Right lobe of liver (tissue), 6 donors: ENCODE results near the gene CAMK4. TPM values are rescaled to one million over a fixed set of nuclear protein-coding genes. Genes with fewer than 3 reads are reported as not detected.

Source experiments
- ATAC-seq, 4 donors: fragments of 200-7000 bp; cut with Tn5 transposase; one replicate each; pipeline ENCODE4 v1.9.1; 2020; ENCODE audit warnings: mild to moderate bottlenecking in 4 of 4, moderate library complexity in 4 of 4
- DNase-seq, 3 donors: peaks; one replicate each; pipeline ENCODE4 v3.0.0-alpha.2; 2020
- H3K27ac ChIP-seq, 3 donors: fragments of 200-600 bp; one replicate each; pipeline ENCODE4 v1.8.0; 2022
- H3K27me3 ChIP-seq, 2 donors: fragments of 200-600 bp; one replicate each; pipeline ENCODE4 v1.8.0; 2022
- H3K36me3 ChIP-seq, 4 donors: fragments of 200-600 bp; sonication (generic) in 1 of 4; one replicate each; pipeline versions ENCODE4 v1.5.1 to v1.8.0; 2017 to 2022; ENCODE audit warnings: control low read depth in 1 of 4
- H3K4me1 ChIP-seq, 4 donors: fragments of 200-600 bp; sonication (generic) in 1 of 4; one replicate each; pipeline versions ENCODE4 v1.5.1 to v1.8.0; 2017 to 2022; ENCODE audit warnings: control low read depth in 1 of 4
- H3K4me3 ChIP-seq, 3 donors: fragments of 200-600 bp; one replicate each; pipeline ENCODE4 v1.8.0; 2022
- H3K9me3 ChIP-seq, 4 donors: fragments of 200-600 bp; sonication (generic) in 1 of 4; one replicate each; pipeline versions ENCODE4 v1.5.1 to v1.8.0; 2017 to 2022; ENCODE audit warnings: control low read depth in 1 of 4
- POLR2A ChIP-seq: fragments of 450-650 bp; IDR thresholded peaks from one replicate; pipeline ENCODE4 v1.6.1; 2017; ENCODE audit warnings: antibody characterized with exemption, mild to moderate bottlenecking
- WGBS: methylation state at CpG from one replicate; pipeline ENCODE4 v1.1.6; 2018; ENCODE audit warnings: low coverage, low lambda C conversion rate; ENCODE audit not compliant: insufficient coverage; ENCODE audit errors: missing lambda C conversion rate; 5-methylcytosine and 5-hydroxymethylcytosine counted together
- intact Hi-C, 2 donors: fragments of 100-400 bp; cut with DNase I; formaldehyde crosslinking; loops; one replicate each; pipeline versions ENCODE4 v1.11.2 to v1.14.1; 2022
- total RNA-seq, 6 experiments: library from RNA; depleted of rRNA in 2 of 6; stranded (reverse); fragments of >200 nt in 2 of 6; fragmentation: NEBNext Ultra II Directional in 3 of 6; extraction: Animal tissue kit (Norgen Biotek cat#: 25700) in 3 of 6; gene quantifications; one replicate each; pipeline versions ENCODE4 v1.1.0 to v1.2.4, GENCODE V29; 2016 to 2023
- TF ChIP-seq, protein P1 (sequence below), 4 donors: fragments of 200-600 bp in 3 of 4; fragments of 450-650 bp in 1 of 4; IDR thresholded peaks; one replicate each; pipeline versions ENCODE4 v1.5.1 to v1.8.0; 2016 to 2022; ENCODE audit warnings: antibody characterized with exemption in 4 of 4, mild to moderate bottlenecking in 2 of 4
- donor health status: DM: no; HTN: yes; CAD: no.
- donor health status: DM: no; HTN: no; CAD: no.
- donor health status: DM: no; HTN: no; CAD: no.
- donor health status: DM: no; HTN: yes; CAD: no.
- donor health status: DM: no; HTN: yes; CAD: no.

CAMK4 gene
- total RNA-seq, 6 experiments from 2014 or later = 0.81 to 4.3 (median 1.3) TPM

DNA sequence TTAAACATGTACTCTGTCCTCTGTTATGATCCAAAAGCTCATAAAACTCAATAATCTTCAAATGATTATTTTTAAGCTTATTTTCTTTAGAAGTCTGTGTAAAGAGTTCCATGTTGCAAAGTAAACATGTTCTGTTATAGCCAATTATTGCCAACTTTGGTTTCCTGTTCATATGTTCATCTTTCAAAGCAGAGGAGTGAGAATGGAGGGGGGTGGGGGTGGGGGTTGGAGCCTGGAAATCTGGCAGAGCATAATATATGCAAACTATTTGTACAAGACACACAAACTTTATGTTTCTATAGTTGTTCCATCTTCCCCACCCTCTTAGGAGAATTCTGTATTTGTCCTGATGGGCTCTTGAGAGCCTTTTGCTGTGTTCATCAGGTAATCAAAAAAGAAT is 153.1 kb downstream of the CAMK4 start:
- TF ChIP-seq, protein P1, sequence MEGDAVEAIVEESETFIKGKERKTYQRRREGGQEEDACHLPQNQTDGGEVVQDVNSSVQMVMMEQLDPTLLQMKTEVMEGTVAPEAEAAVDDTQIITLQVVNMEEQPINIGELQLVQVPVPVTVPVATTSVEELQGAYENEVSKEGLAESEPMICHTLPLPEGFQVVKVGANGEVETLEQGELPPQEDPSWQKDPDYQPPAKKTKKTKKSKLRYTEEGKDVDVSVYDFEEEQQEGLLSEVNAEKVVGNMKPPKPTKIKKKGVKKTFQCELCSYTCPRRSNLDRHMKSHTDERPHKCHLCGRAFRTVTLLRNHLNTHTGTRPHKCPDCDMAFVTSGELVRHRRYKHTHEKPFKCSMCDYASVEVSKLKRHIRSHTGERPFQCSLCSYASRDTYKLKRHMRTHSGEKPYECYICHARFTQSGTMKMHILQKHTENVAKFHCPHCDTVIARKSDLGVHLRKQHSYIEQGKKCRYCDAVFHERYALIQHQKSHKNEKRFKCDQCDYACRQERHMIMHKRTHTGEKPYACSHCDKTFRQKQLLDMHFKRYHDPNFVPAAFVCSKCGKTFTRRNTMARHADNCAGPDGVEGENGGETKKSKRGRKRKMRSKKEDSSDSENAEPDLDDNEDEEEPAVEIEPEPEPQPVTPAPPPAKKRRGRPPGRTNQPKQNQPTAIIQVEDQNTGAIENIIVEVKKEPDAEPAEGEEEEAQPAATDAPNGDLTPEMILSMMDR (IDR thresholded peaks at IDR 0.05) = no peak
- no peak for TF ChIP-seq POLR2A
- H3K36me3 ChIP-seq = no peaks in the 10 kb centered on the region
- no peaks in the 10 kb centered on the region for H3K9me3 ChIP-seq
- DNase-seq (no peak), ATAC-seq (no peak)
- H3K27ac ChIP-seq = no peak overlapping the region
- H3K4me1 ChIP-seq = no peaks in the 10 kb centered on the region
- no peak overlapping the region for H3K4me3 ChIP-seq
- intact Hi-C loops = no loop called here
- no peaks in the 10 kb centered on the region for H3K27me3 ChIP-seq

DNA sequence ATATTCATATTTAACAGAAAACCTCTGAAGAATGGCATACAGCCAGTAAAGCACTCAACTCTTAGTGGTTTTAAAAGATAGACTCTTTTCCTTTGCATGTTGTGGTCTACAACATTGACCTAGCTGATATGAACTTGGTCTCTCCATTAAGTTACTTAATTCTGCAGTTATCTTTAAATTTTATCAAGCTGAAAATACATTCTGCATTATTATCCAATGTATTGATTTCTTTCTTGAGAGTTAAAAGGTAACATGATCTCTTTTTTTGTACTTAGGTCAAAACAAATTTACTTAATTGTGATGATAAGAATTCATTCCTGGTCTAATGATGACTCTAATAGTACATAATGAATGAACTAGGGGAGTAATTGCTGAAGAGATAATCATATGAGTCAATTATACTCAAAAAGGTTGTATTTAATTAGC is 155.2 kb downstream of the CAMK4 start:
- H3K27me3 ChIP-seq = no peaks in the 10 kb centered on the region
- intact Hi-C loops = no loop called here
- ATAC-seq (no peak), DNase-seq (no peak)
- TF ChIP-seq POLR2A = no peak
- TF ChIP-seq, protein P1 (IDR thresholded peaks at IDR 0.05) = no peak
- H3K4me3 ChIP-seq = no peak overlapping the region
- H3K4me1 ChIP-seq = no peaks in the 10 kb centered on the region
- no peaks in the 10 kb centered on the region for H3K9me3 ChIP-seq
- no peak overlapping the region for H3K27ac ChIP-seq
- no peaks in the 10 kb centered on the region for H3K36me3 ChIP-seq

DNA sequence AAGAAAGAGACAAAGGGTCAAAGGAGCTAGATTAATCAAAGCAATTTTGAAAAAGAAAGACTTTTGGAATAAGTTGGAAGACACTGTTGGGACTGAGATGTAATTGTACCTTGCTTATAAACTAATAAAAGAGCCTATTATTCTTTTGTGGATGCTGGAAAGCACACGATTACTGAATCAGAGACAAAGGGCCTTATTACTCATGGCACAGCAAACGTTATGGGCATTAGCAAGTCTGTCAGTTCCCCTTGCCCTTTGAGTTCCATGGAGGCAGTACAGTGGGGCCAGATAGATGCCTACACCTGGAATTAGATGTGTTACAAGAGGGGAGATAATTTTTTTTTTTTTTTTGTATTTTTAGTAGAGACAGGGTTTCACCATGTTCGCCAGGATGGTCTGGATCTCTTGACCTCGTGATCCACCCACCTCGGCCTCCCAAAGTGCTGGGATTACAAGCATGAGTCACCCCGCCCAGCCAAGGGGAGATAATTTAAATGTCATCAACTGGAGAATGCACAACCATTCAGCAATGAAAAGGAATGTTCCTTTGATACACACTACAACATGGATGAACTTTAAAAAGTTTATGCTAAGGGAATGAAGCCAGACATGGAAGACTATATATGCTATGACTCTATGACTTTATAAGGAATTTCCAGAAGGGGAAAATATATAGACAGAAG is 159.2 kb downstream of the CAMK4 start:
- no peak overlapping the region for H3K27ac ChIP-seq
- H3K4me1 ChIP-seq = no peaks in the 10 kb centered on the region
- no peaks in the 10 kb centered on the region for H3K36me3 ChIP-seq
- H3K27me3 ChIP-seq = no peaks in the 10 kb centered on the region
- WGBS = 71% methylated on average over 6 of the region's 6 CpGs
- H3K4me3 ChIP-seq = no peak overlapping the region
- ATAC-seq (no peak), DNase-seq (no peak)
- no peaks in the 10 kb centered on the region for H3K9me3 ChIP-seq
- no peak for TF ChIP-seq POLR2A
- TF ChIP-seq, protein P1 (IDR thresholded peaks at IDR 0.05) = no peak
- intact Hi-C loops = no loop called here

DNA sequence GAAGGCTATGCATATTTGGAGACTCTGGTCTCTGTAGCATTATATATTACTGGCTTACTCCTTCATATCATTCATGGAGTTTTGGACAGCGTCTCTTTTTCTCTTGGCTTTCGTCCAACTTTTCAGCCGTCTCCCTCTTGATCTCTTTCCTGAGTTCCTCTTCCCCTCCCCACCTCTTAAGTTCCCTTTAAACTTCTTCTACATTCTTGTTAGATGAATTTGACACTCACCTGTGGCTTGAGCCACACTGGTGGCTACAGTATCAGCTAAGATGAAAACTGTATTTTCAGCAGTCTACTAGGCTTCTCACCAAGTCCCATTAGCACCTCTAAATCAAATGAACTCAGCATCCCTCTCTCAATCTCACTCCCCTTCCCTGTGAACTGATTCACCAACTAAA is 160.0 kb downstream of the CAMK4 start:
- intact Hi-C loops = no loop called here
- TF ChIP-seq, protein P1 (IDR thresholded peaks at IDR 0.05) = no peak
- no peak for TF ChIP-seq POLR2A
- Histone ChIP-seq H3K27me3 (no peaks in the 10 kb centered on the region), H3K9me3 (no peaks in the 10 kb centered on the region), H3K4me1 (no peaks in the 10 kb centered on the region), H3K4me3 (no peak overlapping the region), H3K36me3 (no peaks in the 10 kb centered on the region), H3K27ac (no peak overlapping the region)
- WGBS = 7% methylated on average over 3 of the region's 3 CpGs
- ATAC-seq (no peak), DNase-seq (no peak)

DNA sequence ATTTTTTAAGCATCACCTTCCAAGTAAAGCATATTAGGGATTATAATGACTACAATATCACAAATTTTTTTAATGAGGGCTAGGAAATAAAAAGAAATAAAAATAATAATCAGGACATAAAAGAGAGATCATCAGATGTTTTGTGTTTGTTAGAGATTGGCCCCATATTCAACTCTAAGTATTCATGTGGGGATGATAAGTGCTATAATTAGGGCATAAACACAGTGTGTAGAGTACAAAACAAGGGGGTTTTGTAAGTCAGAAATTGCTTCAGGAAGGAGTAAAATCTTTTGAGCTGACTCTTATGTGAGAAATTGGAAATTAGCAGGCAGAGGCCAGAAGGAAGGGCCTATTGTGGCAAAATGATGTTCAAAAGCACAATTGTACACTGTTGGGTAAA is 160.9 kb downstream of the CAMK4 start:
- no peak for TF ChIP-seq POLR2A
- TF ChIP-seq, protein P1 (IDR thresholded peaks at IDR 0.05) = no peak
- Histone ChIP-seq H3K9me3 (no peaks in the 10 kb centered on the region), H3K27me3 (no peaks in the 10 kb centered on the region), H3K36me3 (no peaks in the 10 kb centered on the region), H3K27ac (no peak overlapping the region), H3K4me3 (no peak overlapping the region), H3K4me1 (no peaks in the 10 kb centered on the region)
- no peak for ATAC-seq
- intact Hi-C loops = no loop called here
- DNase-seq = no peak
